Measurements from ENCODE around the gene OR4F16.
"Not testable (repeated sequence)": the region's sequence is repeated elsewhere in the genome, so short reads cannot be mapped to it uniquely, and the experiment has no call there.

Gene OR4F16

GRCh38 chr1:686554-686953 is at the start of gene OR4F16:
TSS of gene OR4F16 (minus strand) at chr1:686654. CDS start at chr1:686654, 0 bp downstream.
- not testable (repeated sequence) for DNase-seq (ENCODE audit: low spot score)

DNA sequence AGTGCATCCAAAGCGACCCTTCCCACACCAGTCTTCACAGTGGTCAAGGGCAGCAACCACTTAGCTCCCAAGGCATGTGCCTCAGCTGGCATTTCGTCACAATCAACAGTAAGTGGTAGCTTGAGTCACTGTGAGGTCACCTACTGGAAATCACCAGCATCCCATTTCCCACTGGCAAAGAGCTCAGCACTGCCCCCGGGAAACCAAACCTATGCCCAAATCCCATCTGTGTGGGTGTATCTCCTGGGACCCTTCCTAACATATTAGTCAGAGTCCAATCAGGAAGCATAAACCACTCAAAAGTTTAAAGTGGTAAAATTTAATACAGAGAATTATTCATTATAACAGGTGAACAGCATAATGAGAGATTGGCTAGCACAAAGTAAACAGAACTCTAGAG is 47.2 kb upstream of the OR4F16 start:
- not testable (repeated sequence) for DNase-seq (ENCODE audit: low spot score)

- DNase-seq (ENCODE audit: low spot score) = not testable (repeated sequence)
These were observed 40.6 kb upstream of the OR4F16 start for GRCh38 chr1:727040-727439.

All from pons (tissue), 1 donor.